HCT116 (cell line): ENCODE measurements around the gene LIPK. TPM values are rescaled to one million over a fixed set of nuclear protein-coding genes. Genes with fewer than 3 reads are reported as not detected.

Experiments
- ATAC-seq: fragments of 200-7000 bp; cut with Tn5 transposase; 2 replicates; pipeline ENCODE4 v1.9.1; 2020; ENCODE audit warnings: mild to moderate bottlenecking, moderate library complexity
- BruUV-seq: library from RNA; stranded (reverse); fragments of 400-500 nt; replicated peaks from 2 replicates; lab custom pipeline; 2021; lab: Mats Ljungman, UMichigan
- CTCF ChIA-PET: fragments of 300-600 bp; sonication (Branson Sonifier 250); formaldehyde crosslinking; loops from one replicate; lab custom pipeline; 2021; ENCODE audit warnings: antibody characterized with exemption; lab: Charles Lee
- POLR2A ChIA-PET: fragments of 300-600, 350-600 bp; sonication (Branson Sonifier 250); formaldehyde crosslinking; loops from one replicate; lab custom pipeline; 2021; ENCODE audit warnings: antibody characterized with exemption; lab: Charles Lee
- RAD21 ChIA-PET, 2 experiments: fragments of 300-600 bp; sonication (Branson Sonifier 250); formaldehyde crosslinking; loops; one replicate each; lab custom pipeline; 2023; ENCODE audit warnings: low total read pairs in 2 of 2; ENCODE audit not compliant: uncharacterized antibody in 2 of 2, unreplicated experiment in 2 of 2, low non-redundant PET in 1 of 2; lab: Charles Lee
- DNase-seq: peaks from one replicate; pipeline ENCODE4 v3.0.0-alpha.2; 2010; ENCODE audit warnings: low read depth, low spot score
- H2AFZ ChIP-seq: fragments of 200-600 bp; shearing (Covaris generic), sonication (generic); 2 replicates; pipeline ENCODE4 v1.6.1; 2017; ENCODE audit warnings: low read depth, mixed run types, mixed read lengths, antibody characterized with exemption, low read length; ENCODE audit not compliant: poor library complexity, severe bottlenecking
- H3K27ac ChIP-seq: 2 replicates; pipeline ENCODE4 v1.5.1; 2012; ENCODE audit warnings: low read depth, low read length
- H3K27me3 ChIP-seq: fragments of 200-600 bp; sonication (generic); 2 replicates; pipeline ENCODE4 v1.6.1; 2016; ENCODE audit warnings: mixed run types, low read length, mixed read lengths; ENCODE audit not compliant: insufficient read depth
- H3K36me3 ChIP-seq, 2 experiments: fragments of 200-500 bp in 1 of 2; fragments of 200-600 bp in 1 of 2; sonication (Bioruptor generic) in 1 of 2; sonication (generic) in 1 of 2; 2 replicates each; pipeline versions ENCODE4 v1.5.1 to v1.6.1; 2014 to 2016; ENCODE audit warnings: low read length in 2 of 2, inconsistent platforms in 1 of 2, mixed read lengths in 1 of 2, mixed run types in 1 of 2; ENCODE audit not compliant: insufficient read depth in 2 of 2, control insufficient read depth in 1 of 2
- H3K4me1 ChIP-seq, 2 experiments: fragments of 200-600 bp in 1 of 2; sonication (generic) in 1 of 2; 2 replicates each; pipeline versions ENCODE4 v1.5.1 to v1.6.1; 2012 to 2017; ENCODE audit warnings: low read length in 2 of 2, inconsistent platforms in 1 of 2, mild to moderate bottlenecking in 1 of 2, mixed read lengths in 1 of 2, mixed run types in 1 of 2, moderate library complexity in 1 of 2; ENCODE audit not compliant: insufficient read depth in 2 of 2, control insufficient read depth in 1 of 2
- H3K4me2 ChIP-seq: fragments of 200-600 bp; sonication (generic); 2 replicates; pipeline ENCODE4 v1.6.1; 2017; ENCODE audit warnings: mixed run types, low read length, mixed read lengths
- H3K4me3 ChIP-seq, 2 experiments: fragments of 200-600 bp in 1 of 2; sonication (generic) in 1 of 2; replicated peaks in 1 of 2; 2 replicates each; pipeline ENCODE4 v1.5.1; 2011 to 2016; ENCODE audit warnings: low read length in 2 of 2, control low read depth in 1 of 2, low read depth in 1 of 2, mild to moderate bottlenecking in 1 of 2, mixed read lengths in 1 of 2, mixed run types in 1 of 2
- H3K79me2 ChIP-seq: fragments of 200-600 bp; sonication (generic); 2 replicates; pipeline ENCODE4 v1.6.1; 2017; ENCODE audit warnings: mild to moderate bottlenecking, mixed run types, low read length, moderate library complexity, mixed read lengths; ENCODE audit not compliant: insufficient read depth
- H3K9ac ChIP-seq: fragments of 200-600 bp; sonication (generic); 2 replicates; pipeline ENCODE4 v1.6.1; 2016; ENCODE audit warnings: low read length, mixed read lengths
- H3K9me2 ChIP-seq: fragments of 200-600 bp; sonication (generic), shearing (Covaris generic); 2 replicates; pipeline ENCODE4 v1.6.1; 2017; ENCODE audit warnings: mixed run types, mild to moderate bottlenecking, moderate library complexity; ENCODE audit not compliant: insufficient read depth
- H3K9me3 ChIP-seq, 2 experiments: fragments of 200-500 bp in 1 of 2; fragments of 200-600 bp in 1 of 2; sonication (Bioruptor generic) in 1 of 2; sonication (generic) in 1 of 2; 2 replicates each; pipeline ENCODE4 v1.6.1; 2014 to 2017; ENCODE audit warnings: low read length in 2 of 2, mixed read lengths in 2 of 2, inconsistent platforms in 1 of 2, low read depth in 1 of 2, mild to moderate bottlenecking in 1 of 2, mixed run types in 1 of 2, moderate library complexity in 1 of 2; ENCODE audit not compliant: control insufficient read depth in 1 of 2, insufficient read depth in 1 of 2
- H4K20me1 ChIP-seq: fragments of 200-600 bp; sonication (generic), shearing (Covaris generic); 2 replicates; pipeline ENCODE4 v1.6.1; 2017; ENCODE audit warnings: mixed run types, mild to moderate bottlenecking, moderate library complexity; ENCODE audit not compliant: insufficient read depth
- ATF3 ChIP-seq: IDR thresholded peaks from 2 replicates; pipeline ENCODE4 v1.6.1; 2012
- CBX3 ChIP-seq: IDR thresholded peaks from 2 replicates; pipeline ENCODE4 v1.6.1; 2012; ENCODE audit warnings: low read depth
- CTCF ChIP-seq, 3 experiments: fragments of 200-600 bp in 1 of 3; sonication (generic) in 1 of 3; IDR thresholded peaks in 2 of 3; conservative IDR thresholded peaks in 1 of 3; 2 replicates each; pipeline ENCODE4 v1.5.1; 2012 to 2017; ENCODE audit warnings: low read depth in 2 of 3, low read length in 2 of 3, antibody characterized with exemption in 1 of 3, borderline replicate concordance in 1 of 3, control low read depth in 1 of 3, mild to moderate bottlenecking in 1 of 3, mixed read lengths in 1 of 3, mixed run types in 1 of 3, moderate library complexity in 1 of 3; ENCODE audit not compliant: insufficient read depth in 1 of 3
- EGR1 ChIP-seq: IDR thresholded peaks from 2 replicates; pipeline ENCODE4 v1.6.1; 2012; ENCODE audit warnings: low read depth
- ELF1 ChIP-seq: IDR thresholded peaks from 2 replicates; pipeline ENCODE4 v1.6.1; 2012; ENCODE audit warnings: low read depth, borderline replicate concordance
- EZH2 ChIP-seq: fragments of 200-600 bp; sonication (generic); IDR thresholded peaks from 2 replicates; pipeline ENCODE4 v1.6.1; 2017; ENCODE audit warnings: antibody characterized with exemption, mixed run types
- EZH2phosphoT487 ChIP-seq: fragments of 200-600 bp; IDR thresholded peaks from 2 replicates; pipeline ENCODE4 v1.6.1; 2018; ENCODE audit warnings: antibody characterized with exemption, borderline replicate concordance
- FOSL1 ChIP-seq: IDR thresholded peaks from 2 replicates; pipeline ENCODE4 v1.6.1; 2012; ENCODE audit warnings: low read depth
- JUND ChIP-seq: IDR thresholded peaks from 2 replicates; pipeline ENCODE4 v1.6.1; 2012
- POLR2A ChIP-seq: IDR thresholded peaks from 2 replicates; pipeline ENCODE4 v1.7.0; 2011; ENCODE audit warnings: borderline replicate concordance; ENCODE audit not compliant: insufficient read depth, insufficient read length; ENCODE audit errors: extremely low read depth
- SP1 ChIP-seq: IDR thresholded peaks from 2 replicates; pipeline ENCODE4 v1.6.1; 2012; ENCODE audit warnings: low read depth
- YY1 ChIP-seq: IDR thresholded peaks from 2 replicates; pipeline ENCODE4 v1.6.1; 2011; ENCODE audit warnings: low read length, low read depth, moderate library complexity, mild to moderate bottlenecking; ENCODE audit not compliant: insufficient replicate concordance; ENCODE audit errors: extremely low read depth
- ZFX ChIP-seq: fragments of 450-650 bp; IDR thresholded peaks from 2 replicates; pipeline ENCODE4 v1.6.1; 2017
- intact Hi-C: fragments of 100-400 bp; cut with micrococcal nuclease; formaldehyde crosslinking; loops from 2 replicates; pipeline ENCODE4 v1.10.0; 2022
- total RNA-seq: library from RNA; stranded (reverse); gene quantifications from one replicate; pipeline ENCODE4 v1.2.1, GENCODE V29; 2021; ENCODE audit not compliant: unreplicated experiment
- TF ChIP-seq, protein P1 (sequence below): IDR thresholded peaks from 2 replicates; pipeline ENCODE4 v1.6.1; 2012
- TF ChIP-seq, protein P2 (sequence below): IDR thresholded peaks from 2 replicates; pipeline ENCODE4 v1.6.1; 2012; ENCODE audit warnings: low read depth

Gene LIPK
- total RNA-seq, 1 experiment from 2014 or later, result not detected

- TF ChIP-seq FOSL1 (no peak), EGR1 (no peak), ATF3 (no peak), ZFX (no peak), JUND (no peak)
- TF ChIP-seq, protein P1, sequence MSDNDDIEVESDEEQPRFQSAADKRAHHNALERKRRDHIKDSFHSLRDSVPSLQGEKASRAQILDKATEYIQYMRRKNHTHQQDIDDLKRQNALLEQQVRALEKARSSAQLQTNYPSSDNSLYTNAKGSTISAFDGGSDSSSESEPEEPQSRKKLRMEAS, result no peak
- Histone ChIP-seq H3K9ac (no peak overlapping the region), H3K4me3 (no peak overlapping the region), H3K27me3 (no peaks in the 10 kb centered on the region), H3K36me3 (no peaks in the 10 kb centered on the region), H3K4me1 (no peaks in the 10 kb centered on the region), H3K4me2 (no peak overlapping the region), H2AFZ (no peak overlapping the region), H3K9me3 (no peaks in the 10 kb centered on the region), H3K79me2 (no peaks in the 10 kb centered on the region), H3K9me2 (no peaks in the 10 kb centered on the region), H3K27ac (no peak overlapping the region), H4K20me1 (no peaks in the 10 kb centered on the region)
- no peak for ATAC-seq
- POLR2A ChIA-PET, result no interaction called here
- intact Hi-C loops, result no loop called here
- no peak for DNase-seq
- RAD21 ChIA-PET, result no interaction called here
- CTCF ChIA-PET, result no interaction called here
- BruUV-seq, result no TSS peak
These were observed 56.9 kb downstream of the LIPK start for GRCh38 chr10:88762906-88763305.

GRCh38 chr10:88763441-88763840 lies 57.4 kb downstream of the LIPK start:
- CTCF ChIA-PET, result no interaction called here
- Histone ChIP-seq H3K4me3 (no peak overlapping the region), H3K9me2 (no peaks in the 10 kb centered on the region), H4K20me1 (no peaks in the 10 kb centered on the region), H3K4me2 (no peak overlapping the region), H3K36me3 (no peaks in the 10 kb centered on the region), H3K27ac (no peak overlapping the region), H3K4me1 (no peaks in the 10 kb centered on the region), H2AFZ (no peak overlapping the region), H3K9me3 (no peaks in the 10 kb centered on the region), H3K9ac (no peak overlapping the region), H3K27me3 (no peaks in the 10 kb centered on the region), H3K79me2 (no peaks in the 10 kb centered on the region)
- intact Hi-C loops, result no loop called here
- POLR2A ChIA-PET, result no interaction called here
- RAD21 ChIA-PET, result no interaction called here
- no TSS peak for BruUV-seq
- no peak for TF ChIP-seq CBX3
- no peak for TF ChIP-seq ZFX
- no peak for TF ChIP-seq SP1
- TF ChIP-seq EGR1, result no peak
- TF ChIP-seq YY1, result no peak
- no peak for TF ChIP-seq CTCF (IDR thresholded peaks at IDR 0.05 in 2 of 3, conservative IDR thresholded peaks at IDR 0.05 in 1 of 3; ENCODE audit: borderline replicate concordance in 1 of 3, insufficient read depth in 1 of 3, low read depth in 2 of 3, low read length in 2 of 3)
- no peak for TF ChIP-seq ELF1
- TF ChIP-seq POLR2A, result no peak
- no peak for TF ChIP-seq EZH2
- no peak for TF ChIP-seq EZH2phosphoT487
- TF ChIP-seq, protein P2, sequence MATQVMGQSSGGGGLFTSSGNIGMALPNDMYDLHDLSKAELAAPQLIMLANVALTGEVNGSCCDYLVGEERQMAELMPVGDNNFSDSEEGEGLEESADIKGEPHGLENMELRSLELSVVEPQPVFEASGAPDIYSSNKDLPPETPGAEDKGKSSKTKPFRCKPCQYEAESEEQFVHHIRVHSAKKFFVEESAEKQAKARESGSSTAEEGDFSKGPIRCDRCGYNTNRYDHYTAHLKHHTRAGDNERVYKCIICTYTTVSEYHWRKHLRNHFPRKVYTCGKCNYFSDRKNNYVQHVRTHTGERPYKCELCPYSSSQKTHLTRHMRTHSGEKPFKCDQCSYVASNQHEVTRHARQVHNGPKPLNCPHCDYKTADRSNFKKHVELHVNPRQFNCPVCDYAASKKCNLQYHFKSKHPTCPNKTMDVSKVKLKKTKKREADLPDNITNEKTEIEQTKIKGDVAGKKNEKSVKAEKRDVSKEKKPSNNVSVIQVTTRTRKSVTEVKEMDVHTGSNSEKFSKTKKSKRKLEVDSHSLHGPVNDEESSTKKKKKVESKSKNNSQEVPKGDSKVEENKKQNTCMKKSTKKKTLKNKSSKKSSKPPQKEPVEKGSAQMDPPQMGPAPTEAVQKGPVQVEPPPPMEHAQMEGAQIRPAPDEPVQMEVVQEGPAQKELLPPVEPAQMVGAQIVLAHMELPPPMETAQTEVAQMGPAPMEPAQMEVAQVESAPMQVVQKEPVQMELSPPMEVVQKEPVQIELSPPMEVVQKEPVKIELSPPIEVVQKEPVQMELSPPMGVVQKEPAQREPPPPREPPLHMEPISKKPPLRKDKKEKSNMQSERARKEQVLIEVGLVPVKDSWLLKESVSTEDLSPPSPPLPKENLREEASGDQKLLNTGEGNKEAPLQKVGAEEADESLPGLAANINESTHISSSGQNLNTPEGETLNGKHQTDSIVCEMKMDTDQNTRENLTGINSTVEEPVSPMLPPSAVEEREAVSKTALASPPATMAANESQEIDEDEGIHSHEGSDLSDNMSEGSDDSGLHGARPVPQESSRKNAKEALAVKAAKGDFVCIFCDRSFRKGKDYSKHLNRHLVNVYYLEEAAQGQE, result no peak
- TF ChIP-seq ATF3, result no peak
- DNase-seq (no peak), ATAC-seq (no peak)
